RCC 7860 (cell line): ENCODE measurements around the gene KLK10.
"Not testable (repeated sequence)": the region's sequence is repeated elsewhere in the genome, so short reads cannot be mapped to it uniquely, and the experiment has no call there.

Source experiments
- DNase-seq: peaks from one replicate; pipeline ENCODE4 v3.0.0-alpha.2; 2015; ENCODE audit warnings: low spot score
- FAIRE-seq: peaks from 2 replicates; lab custom pipeline; 2012; peaks lifted over from hg19 to GRCh38; lab: Jason Lieb, UNC

KLK10 gene

GRCh38 chr19:51003316-51003715 lies 16.2 kb downstream of the KLK10 start:
- FAIRE-seq (no peak), DNase-seq (no peak)

DNA sequence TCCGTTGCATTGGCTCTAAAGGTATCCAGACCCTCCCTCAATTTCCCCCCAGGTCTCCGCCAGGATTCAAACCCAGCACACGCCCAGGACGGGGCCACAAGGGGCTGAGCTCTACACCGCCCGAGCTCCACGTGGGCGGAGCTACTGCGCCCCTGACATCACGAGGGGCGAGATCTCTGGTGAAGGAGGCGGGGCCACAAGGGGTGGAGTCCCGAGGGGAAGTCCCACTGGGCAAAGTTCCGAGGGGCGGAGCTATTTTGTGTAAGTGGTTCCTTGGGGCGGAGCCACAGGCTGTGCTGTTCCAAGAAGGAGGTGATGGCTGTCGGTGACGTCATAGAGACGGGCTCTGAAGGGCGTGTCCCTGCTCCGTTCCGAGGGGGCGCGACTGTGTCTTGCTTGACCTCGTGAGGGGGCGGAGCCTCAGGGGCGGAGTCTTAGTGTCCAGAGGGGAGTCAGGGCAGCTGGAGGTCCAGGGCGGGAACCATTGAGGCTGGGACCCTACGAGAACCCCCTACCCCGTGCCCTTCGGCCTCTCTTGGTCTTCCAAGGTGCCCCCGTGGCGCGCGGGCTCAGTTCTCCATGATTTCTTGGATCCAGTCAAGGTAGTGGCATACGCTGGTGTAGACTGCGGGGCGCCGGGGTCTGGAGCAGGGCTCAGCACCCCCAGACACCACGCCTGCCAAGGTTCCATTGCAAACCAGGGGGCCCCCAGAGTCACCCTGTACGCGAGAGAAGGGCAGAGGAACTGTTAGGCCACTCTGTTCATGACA lies 16.8 kb downstream of the KLK10 start:
- FAIRE-seq (no peak), DNase-seq (no peak)

DNA sequence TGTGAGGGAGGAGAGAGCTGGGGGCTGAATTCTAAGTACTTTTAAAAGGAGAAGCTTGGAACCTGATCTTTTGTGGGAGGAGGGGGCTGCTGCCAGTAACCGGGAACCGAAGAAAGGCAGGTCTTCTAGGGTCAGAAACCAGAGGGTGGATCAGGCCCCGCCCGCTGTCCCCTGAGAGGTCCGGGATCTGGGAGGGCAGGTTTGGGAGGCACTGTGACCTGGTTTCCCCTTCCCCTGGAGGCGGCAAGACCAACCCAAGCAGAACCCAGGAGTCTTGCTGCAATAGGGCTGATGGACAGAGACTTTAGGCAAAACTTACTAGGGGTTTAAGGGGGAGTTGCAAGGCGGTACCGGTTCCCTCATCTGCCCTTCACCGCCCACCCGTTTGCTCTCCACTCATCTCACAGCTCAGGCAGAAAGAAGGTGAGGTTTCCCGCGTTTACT lies 17.4 kb downstream of the KLK10 start:
- no peak for FAIRE-seq
- DNase-seq: no peak

DNA sequence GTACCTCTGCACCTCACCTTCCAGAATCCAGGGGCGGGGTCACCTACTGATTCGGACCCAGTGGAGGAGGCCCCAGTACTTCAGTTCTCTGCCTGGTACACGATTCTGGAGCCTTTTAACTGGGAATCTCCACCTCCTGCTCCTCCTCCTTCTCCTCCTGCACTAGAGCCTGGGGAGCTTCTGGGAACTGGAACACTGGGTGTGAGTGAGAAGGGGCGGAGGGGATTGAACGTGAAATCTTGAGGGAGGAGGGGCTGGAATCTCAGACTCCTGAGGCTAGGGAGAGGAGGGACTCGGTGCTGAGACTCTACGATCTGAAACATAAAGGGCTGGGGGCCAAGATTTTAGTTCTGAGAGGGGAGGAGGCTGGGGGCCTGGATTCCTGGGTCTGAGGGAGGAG lies 18.0 kb downstream of the KLK10 start, which contains the start of gene KLK8:
Gene KLK8 (minus strand): TSS at position 90 of the 400 bp plus-strand sequence. CDS start 437 bp downstream, outside the sequence.
- no peak for DNase-seq
- no peak for FAIRE-seq

DNA sequence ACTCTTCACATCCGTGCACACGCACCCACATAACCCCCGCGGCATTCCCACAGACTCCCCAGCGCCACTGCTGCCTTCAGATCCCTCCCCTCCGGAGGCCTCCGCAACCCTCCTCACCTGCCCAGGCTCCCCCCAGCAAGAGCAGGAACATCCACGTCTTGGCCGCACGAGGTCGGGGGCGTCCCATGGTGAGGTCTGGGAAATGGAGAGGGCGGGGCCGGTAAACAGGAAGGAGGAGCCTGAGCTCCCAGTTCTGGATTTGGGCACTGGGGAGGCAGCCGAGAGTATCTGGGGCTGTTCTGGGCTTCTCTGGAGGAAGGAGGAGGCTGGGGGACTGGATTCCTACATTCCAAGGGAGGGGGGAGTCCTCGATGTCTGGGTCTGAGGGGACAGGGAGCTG lies 18.5 kb downstream of the KLK10 start:
- DNase-seq (no peak), FAIRE-seq (no peak)

- DNase-seq (no peak), FAIRE-seq (no peak)
Observed at GRCh38 chr19:51000426-51000825, 19.1 kb downstream of the KLK10 start.

DNA sequence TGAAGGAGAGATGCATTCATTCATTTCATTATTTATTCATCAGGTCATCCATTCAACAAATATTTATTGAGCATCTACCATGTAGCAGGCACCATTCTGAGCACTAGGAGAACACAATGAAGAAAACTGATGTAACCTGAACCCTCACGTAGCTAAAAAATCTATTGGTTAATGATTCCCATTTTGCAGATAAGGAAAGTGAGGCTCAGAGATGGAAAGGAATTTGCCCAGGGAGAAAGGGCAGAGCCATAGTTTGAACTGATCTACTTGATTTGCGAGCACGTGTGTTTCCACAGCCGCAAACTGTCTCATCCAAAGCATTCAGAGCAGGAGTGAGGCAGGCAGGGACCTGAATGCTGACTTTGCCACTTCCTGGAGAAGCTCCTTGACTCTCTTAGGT lies 20.8 kb downstream of the KLK10 start:
- no peak for DNase-seq
- FAIRE-seq: no peak

GRCh38 chr19:50998061-50998460 lies 21.4 kb downstream of the KLK10 start:
- FAIRE-seq (no peak), DNase-seq (no peak)

- no peak for DNase-seq
- no peak for FAIRE-seq
Observed at GRCh38 chr19:50994129-50994528, 25.4 kb downstream of the KLK10 start.

DNA sequence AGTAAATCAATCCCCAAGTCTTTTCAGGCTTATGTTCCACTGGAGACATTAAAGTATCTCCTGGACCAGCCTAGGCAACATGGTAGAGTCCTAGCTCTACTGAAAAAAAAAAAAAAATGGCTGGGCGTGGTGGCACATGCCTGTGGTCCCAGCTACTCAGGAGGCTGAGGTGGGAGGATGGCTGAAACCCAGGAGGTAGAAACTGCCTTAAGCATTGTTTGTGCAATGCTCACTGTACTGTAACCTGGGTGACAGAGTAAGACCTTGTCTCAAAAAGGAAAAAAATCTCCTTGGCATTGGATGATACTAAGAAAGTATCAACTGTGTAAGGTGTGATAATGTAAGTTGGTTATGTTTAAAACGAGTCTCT lies 26.9 kb downstream of the KLK10 start:
- DNase-seq: no peak
- FAIRE-seq: no peak

DNA sequence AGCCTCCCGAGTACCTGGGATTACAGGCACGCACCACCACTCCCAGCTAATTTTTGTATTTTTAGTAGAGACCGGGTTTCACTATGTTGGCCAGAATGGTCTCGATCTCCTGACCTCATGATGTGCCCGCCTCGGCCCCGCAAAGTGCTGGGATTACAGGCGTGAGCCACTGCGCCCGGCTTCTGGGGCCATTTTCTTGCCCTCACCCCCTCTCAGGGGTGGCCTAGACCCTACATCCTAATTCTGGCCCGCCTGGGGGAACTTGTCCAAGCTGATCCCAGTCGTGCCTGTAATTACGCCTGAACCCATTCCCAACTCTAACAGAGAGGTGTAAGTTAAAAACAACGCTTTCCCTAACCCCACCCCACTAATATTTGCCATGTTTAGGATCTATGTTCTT lies 35.1 kb downstream of the KLK10 start:
- not testable (repeated sequence) for DNase-seq, FAIRE-seq

DNA sequence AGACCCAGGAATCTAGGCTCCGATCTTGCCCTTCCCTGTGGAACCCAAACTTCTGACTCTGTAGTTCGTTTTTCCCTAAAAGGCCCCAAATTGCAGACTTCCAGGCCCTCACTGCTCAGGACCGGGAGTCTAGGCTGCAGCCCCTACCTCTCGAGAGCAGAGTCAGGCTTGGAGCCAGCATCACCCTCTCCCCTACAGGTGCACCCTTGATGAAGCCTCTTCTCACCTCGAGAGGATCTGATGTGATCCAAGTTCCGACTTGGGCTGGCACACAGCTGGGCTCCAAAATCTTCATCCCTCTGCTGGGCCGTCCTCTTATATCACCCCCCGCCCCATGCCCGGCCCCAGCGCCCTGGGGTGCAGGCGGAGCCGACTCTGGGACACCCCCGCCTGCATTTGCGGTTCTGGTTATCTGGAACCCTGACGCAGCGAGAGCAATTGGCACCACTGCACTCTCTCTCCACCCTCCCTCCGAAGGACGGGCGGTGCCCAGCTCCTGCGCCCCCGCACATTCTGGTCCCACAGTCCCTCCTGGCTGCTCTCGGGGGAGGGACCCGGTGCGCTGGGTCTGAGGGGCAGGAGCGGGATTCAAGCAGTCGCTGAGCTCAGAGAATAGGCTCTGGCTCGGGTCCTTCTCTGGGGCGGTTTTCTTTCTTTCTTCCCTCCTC lies 35.8 kb downstream of the KLK10 start, which contains the start of gene KLK7:
Gene KLK7 (minus strand): TSS at position 293 of the 668 bp plus-strand sequence. CDS start 1,518 bp downstream, outside the sequence.
- no peak for DNase-seq

GRCh38 chr19:50982186-50982585 lies 37.3 kb downstream of the KLK10 start:
- no peak for DNase-seq
- no peak for FAIRE-seq

More for the DNA sequence above, 35.8 kb downstream of the KLK10 start, which contains the start of gene KLK7:
- FAIRE-seq: no peak

- DNase-seq: no peak
- FAIRE-seq: no peak
Observed at GRCh38 chr19:50981587-50982146, 37.8 kb downstream of the KLK10 start.

- no peak for FAIRE-seq
- no peak for DNase-seq
Observed at GRCh38 chr19:50980208-50980607, 39.3 kb downstream of the KLK10 start.

DNA sequence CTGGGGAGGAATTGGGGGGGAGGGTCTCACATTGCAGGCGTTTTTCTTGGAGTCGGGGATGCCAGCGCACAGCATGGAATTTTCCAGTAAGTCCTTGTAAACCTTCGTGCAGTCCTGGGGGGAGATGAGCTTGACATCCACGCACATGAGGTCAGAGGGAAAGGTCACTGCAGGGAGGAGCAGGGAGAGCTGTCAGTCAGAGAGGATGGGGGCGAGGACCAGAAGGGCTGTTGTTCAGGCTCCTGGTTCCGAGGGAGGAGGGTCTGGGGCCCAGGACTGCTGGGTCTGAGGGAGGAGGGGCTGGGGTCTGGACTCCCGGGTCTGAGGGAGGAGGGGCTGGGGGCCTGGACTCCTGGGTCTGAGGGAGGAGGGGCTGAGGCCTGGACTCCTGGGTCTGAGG lies 39.8 kb downstream of the KLK10 start:
- FAIRE-seq (no peak), DNase-seq (no peak)

DNA sequence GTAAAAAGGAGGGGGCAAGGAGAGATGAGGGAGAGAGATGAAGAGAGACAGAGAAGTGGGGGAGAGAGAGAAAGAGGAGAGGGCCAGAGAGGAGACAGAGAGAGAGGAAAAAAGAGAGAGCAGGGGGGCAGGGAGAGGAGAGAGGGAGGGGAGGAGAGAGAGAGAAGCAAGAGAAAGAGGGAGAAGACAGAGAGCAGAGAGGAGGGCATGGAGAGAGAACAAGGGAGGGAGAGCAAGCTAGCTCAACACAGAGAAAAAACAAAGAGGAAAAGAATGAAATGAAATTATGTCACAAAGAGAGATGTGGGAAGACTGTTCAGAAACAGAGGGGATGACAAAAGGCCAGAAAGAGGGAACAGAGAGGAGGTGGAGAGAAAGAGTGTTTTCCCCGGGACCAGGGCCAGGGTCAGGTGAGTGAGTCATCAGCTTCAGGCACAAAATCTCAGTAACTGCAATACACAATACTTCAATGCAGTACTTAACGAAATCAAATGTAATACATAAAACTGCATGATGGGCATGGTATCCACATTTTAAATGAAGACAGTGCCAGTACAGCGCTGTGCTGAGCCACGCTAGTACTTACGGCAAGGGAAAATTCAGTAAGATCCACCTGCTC lies 40.6 kb downstream of the KLK10 start:
- no peak for DNase-seq
- no peak for FAIRE-seq

- no peak for FAIRE-seq
- DNase-seq: no peak
Observed at GRCh38 chr19:50977626-50978025, 41.9 kb downstream of the KLK10 start.

DNA sequence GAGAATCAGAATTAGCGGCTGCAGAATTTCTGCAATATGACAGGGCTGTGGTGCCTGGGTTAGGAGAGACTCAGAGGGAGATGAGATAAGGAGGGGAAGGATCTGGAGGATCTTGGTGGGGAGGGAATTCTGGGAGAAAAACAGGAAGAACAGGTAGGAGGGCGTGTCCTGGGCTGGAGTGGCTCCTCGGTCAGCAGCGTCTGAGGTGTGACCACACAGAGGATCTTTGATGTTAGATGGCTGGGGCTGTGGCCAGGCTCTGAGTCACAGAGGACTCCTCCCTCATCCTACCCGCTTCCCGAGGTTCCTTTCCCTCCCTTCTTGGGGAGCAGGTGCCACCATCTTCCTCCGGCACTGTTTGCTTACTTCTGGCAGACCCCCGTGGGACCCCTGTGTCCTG lies 43.7 kb downstream of the KLK10 start:
- no peak for FAIRE-seq
- DNase-seq: no peak

GRCh38 chr19:50974702-50975556 lies 44.6 kb downstream of the KLK10 start:
- FAIRE-seq (no peak), DNase-seq (no peak)
